Neural progenitor cell (in vitro differentiated cells): ENCODE results near the gene NUP214.

Experiments used
- CTCF ChIP-seq: fragments of 200-600 bp; sonication (generic); IDR thresholded peaks from 2 replicates; pipeline ENCODE4 v1.5.1; 2017; ENCODE audit warnings: antibody characterized with exemption, mild to moderate bottlenecking
- EZH2 ChIP-seq: fragments of 200-600 bp; sonication (generic); IDR thresholded peaks from 2 replicates; pipeline ENCODE4 v1.6.1; 2017; ENCODE audit warnings: antibody characterized with exemption, mild to moderate bottlenecking, moderate library complexity
- EZH2phosphoT487 ChIP-seq: fragments of 200-600 bp; sonication (generic); IDR thresholded peaks from 2 replicates; pipeline ENCODE4 v1.6.1; 2017; ENCODE audit warnings: antibody characterized with exemption

- TF ChIP-seq EZH2 (no peak), CTCF (no peak), EZH2phosphoT487 (no peak)
Observed at GRCh38 chr9:131148966-131149687, 23.7 kb downstream of the NUP214 start.
